ENCODE data around the gene SCARF2.

The SCARF2 gene

GRCh38 chr22:20448630-20449029 lies 11.0 kb upstream of the SCARF2 start:
- TF ChIP-seq POLR2AphosphoS5 (IDR thresholded peaks at IDR 0.05; ENCODE audit: low read depth, low read length) (no peak), FOXP2 (optimal IDR thresholded peaks at IDR 0.05; ENCODE audit: borderline replicate concordance, extremely low read depth, extremely low read length, insufficient read depth) (no peak), SIN3A (IDR thresholded peaks at IDR 0.05; ENCODE audit: borderline replicate concordance, insufficient read depth, low read length) (no peak), TAF1 (IDR thresholded peaks at IDR 0.05; ENCODE audit: borderline replicate concordance, insufficient read depth, low read length) (no peak)
- TF ChIP-seq, protein P1, sequence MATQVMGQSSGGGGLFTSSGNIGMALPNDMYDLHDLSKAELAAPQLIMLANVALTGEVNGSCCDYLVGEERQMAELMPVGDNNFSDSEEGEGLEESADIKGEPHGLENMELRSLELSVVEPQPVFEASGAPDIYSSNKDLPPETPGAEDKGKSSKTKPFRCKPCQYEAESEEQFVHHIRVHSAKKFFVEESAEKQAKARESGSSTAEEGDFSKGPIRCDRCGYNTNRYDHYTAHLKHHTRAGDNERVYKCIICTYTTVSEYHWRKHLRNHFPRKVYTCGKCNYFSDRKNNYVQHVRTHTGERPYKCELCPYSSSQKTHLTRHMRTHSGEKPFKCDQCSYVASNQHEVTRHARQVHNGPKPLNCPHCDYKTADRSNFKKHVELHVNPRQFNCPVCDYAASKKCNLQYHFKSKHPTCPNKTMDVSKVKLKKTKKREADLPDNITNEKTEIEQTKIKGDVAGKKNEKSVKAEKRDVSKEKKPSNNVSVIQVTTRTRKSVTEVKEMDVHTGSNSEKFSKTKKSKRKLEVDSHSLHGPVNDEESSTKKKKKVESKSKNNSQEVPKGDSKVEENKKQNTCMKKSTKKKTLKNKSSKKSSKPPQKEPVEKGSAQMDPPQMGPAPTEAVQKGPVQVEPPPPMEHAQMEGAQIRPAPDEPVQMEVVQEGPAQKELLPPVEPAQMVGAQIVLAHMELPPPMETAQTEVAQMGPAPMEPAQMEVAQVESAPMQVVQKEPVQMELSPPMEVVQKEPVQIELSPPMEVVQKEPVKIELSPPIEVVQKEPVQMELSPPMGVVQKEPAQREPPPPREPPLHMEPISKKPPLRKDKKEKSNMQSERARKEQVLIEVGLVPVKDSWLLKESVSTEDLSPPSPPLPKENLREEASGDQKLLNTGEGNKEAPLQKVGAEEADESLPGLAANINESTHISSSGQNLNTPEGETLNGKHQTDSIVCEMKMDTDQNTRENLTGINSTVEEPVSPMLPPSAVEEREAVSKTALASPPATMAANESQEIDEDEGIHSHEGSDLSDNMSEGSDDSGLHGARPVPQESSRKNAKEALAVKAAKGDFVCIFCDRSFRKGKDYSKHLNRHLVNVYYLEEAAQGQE (IDR thresholded peaks at IDR 0.05; ENCODE audit: insufficient read depth in 1 of 2, low read depth in 2 of 2, low read length in 2 of 2), result no peak

DNA sequence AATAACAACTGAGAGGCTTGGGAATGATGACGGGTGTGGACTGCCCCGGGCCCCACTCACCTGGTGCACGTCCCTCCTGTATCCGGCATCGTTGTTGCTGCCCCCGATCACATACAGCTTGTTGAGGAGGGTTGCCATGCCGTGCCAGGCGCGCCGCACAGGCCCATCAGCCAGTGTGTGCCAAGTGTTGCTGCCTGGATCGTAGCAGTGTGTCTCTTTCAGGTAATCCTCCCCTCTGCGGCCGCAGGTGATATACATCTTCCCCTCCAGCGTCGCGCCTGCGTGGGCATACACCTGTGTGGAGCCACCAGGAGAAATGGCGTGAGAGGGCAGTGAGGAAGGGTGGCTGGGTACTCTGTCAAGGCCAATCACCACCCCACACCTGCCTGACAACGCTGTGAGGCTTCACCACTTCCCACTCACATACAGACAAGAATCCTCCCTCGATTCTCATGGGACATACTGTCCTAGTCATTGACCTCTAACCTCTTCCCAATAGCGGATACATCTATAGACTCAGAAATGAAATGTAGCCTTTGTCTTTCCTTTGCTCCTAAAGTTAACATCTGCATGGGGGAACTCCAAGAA lies 8.9 kb upstream of the SCARF2 start:
- TF ChIP-seq, protein P1 (IDR thresholded peaks at IDR 0.05; ENCODE audit: insufficient read depth in 1 of 2, low read depth in 2 of 2, low read length in 2 of 2), result no peak
- no peak for TF ChIP-seq FOXP2 (optimal IDR thresholded peaks at IDR 0.05; ENCODE audit: borderline replicate concordance, extremely low read depth, extremely low read length, insufficient read depth)
- no peak for TF ChIP-seq TAF1 (IDR thresholded peaks at IDR 0.05; ENCODE audit: borderline replicate concordance, insufficient read depth, low read length)
- TF ChIP-seq SIN3A (IDR thresholded peaks at IDR 0.05; ENCODE audit: borderline replicate concordance, insufficient read depth, low read length), result no peak
- no peak for TF ChIP-seq POLR2AphosphoS5 (IDR thresholded peaks at IDR 0.05; ENCODE audit: low read depth, low read length)

GRCh38 chr22:20444325-20444724 lies 6.7 kb upstream of the SCARF2 start:
- TF ChIP-seq, protein P1 (IDR thresholded peaks at IDR 0.05; ENCODE audit: insufficient read depth in 1 of 2, low read depth in 2 of 2, low read length in 2 of 2), result no peak
- no peak for TF ChIP-seq POLR2AphosphoS5 (IDR thresholded peaks at IDR 0.05; ENCODE audit: low read depth, low read length)
- no peak for TF ChIP-seq SIN3A (IDR thresholded peaks at IDR 0.05; ENCODE audit: borderline replicate concordance, insufficient read depth, low read length)
- TF ChIP-seq TAF1 (IDR thresholded peaks at IDR 0.05; ENCODE audit: borderline replicate concordance, insufficient read depth, low read length), result no peak
- no peak for TF ChIP-seq FOXP2 (optimal IDR thresholded peaks at IDR 0.05; ENCODE audit: borderline replicate concordance, extremely low read depth, extremely low read length, insufficient read depth)

DNA sequence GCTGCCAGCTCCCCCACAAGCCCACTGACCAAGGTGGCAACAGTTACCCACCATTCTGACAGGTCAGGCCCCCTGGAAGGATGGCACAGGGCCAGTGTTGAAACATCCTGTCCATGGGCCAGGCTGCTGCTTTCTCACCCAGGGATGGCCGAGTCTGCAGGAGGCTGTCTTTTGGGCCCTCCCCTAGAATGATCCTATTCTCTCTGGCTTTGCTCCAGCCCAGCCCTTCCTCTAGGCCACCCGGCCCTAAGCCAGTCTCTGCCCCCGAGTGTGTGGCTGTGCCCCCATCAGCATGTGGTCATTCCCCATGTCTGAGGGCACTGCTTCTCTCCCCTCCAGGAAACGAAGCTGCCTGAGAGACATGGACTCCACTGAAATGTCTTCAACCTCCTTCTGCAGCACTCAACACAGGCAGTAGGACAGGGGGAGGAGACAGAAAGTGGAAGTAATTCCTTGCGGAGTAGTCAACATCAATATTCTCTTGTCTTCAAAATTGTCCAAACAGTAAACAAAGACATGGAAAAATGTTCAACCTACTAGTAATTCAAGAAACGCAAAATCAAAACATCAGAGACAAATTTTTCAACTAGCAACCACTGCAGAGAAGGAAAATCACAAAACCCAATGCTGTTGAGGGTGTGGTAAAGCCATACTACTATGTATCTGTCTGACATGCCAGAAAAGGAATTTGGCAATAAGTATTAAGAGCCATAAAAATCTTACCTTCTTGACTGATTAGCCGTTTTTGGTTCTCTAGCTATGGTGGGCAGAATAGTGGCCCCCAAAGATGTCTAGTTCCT lies 5.1 kb upstream of the SCARF2 start:
- TF ChIP-seq SIN3A (IDR thresholded peaks at IDR 0.05; ENCODE audit: borderline replicate concordance, insufficient read depth, low read length), result no peak
- TF ChIP-seq, protein P1 (IDR thresholded peaks at IDR 0.05; ENCODE audit: insufficient read depth in 1 of 2, low read depth in 2 of 2, low read length in 2 of 2), result no peak
- TF ChIP-seq FOXP2 (optimal IDR thresholded peaks at IDR 0.05; ENCODE audit: borderline replicate concordance, extremely low read depth, extremely low read length, insufficient read depth), result no peak
